HL-60 (cell line): Measurements from ENCODE around the gene BRD3OS.

Experiments
- CTCF ChIP-seq: IDR thresholded peaks from one replicate; pipeline ENCODE4 v1.5.1; 2011; ENCODE audit warnings: low read length, control low read depth, inconsistent platforms; ENCODE audit not compliant: insufficient read depth
- POLR2AphosphoS5 ChIP-seq: IDR thresholded peaks from 2 replicates; pipeline ENCODE4 v1.6.1; 2012; ENCODE audit warnings: low read depth
- SPI1 ChIP-seq: IDR thresholded peaks from 2 replicates; pipeline ENCODE4 v1.6.1; 2012; ENCODE audit warnings: low read depth, mild to moderate bottlenecking, borderline replicate concordance

GRCh38 chr9:134037641-134038040, 12.4 kb downstream of the BRD3OS start:
- TF ChIP-seq POLR2AphosphoS5 (no peak), CTCF (no peak), SPI1 (no peak)
